ENCODE results near the gene KRTAP10-6.
"Not testable (repeated sequence)": the region's sequence is repeated elsewhere in the genome, so short reads cannot be mapped to it uniquely, and the experiment has no call there.

Gene KRTAP10-6

GRCh38 chr21:44601091-44601490 lies 8.8 kb upstream of the KRTAP10-6 start:
- not testable (repeated sequence) for H3K9ac ChIP-seq (ENCODE audit: low read length); H3K27ac ChIP-seq (ENCODE audit: low read depth, low read length); H3K27me3 ChIP-seq (ENCODE audit: insufficient read depth, low read length); H3K79me1 ChIP-seq (ENCODE audit: low read length); H3K9me3 ChIP-seq (ENCODE audit: insufficient read depth, low read depth, low read length); H2BK12ac ChIP-seq (ENCODE audit: low read length); H3K23ac ChIP-seq (ENCODE audit: low read length); H3K4me3 ChIP-seq (ENCODE audit: low read depth, low read length); H3K4me2 ChIP-seq (ENCODE audit: low read length); H4K8ac ChIP-seq (ENCODE audit: low read depth, low read length); H3K36me3 ChIP-seq (ENCODE audit: control insufficient read depth in 1 of 2, insufficient read depth in 2 of 2, low read length in 2 of 2); DNase-seq; H3K4ac ChIP-seq (ENCODE audit: low read depth, low read length); H3K14ac ChIP-seq (ENCODE audit: low read length); H2AFZ ChIP-seq (ENCODE audit: insufficient read depth, low read length, poor library complexity); H4K12ac ChIP-seq (ENCODE audit: low read depth, low read length); H4K91ac ChIP-seq (ENCODE audit: low read depth, low read length); H2BK5ac ChIP-seq (ENCODE audit: low read depth, low read length, poor library complexity); H3K18ac ChIP-seq (ENCODE audit: low read length); H2AK5ac ChIP-seq (ENCODE audit: low read length); H3K4me1 ChIP-seq (ENCODE audit: control insufficient read depth in 1 of 2, insufficient read depth in 2 of 2, low read length in 2 of 2); H3K79me2 ChIP-seq (ENCODE audit: control insufficient read depth, insufficient read depth, low read length, poor library complexity); H2BK120ac ChIP-seq (ENCODE audit: insufficient read depth, low read length, poor library complexity)
- WGBS (ENCODE audit: extremely low coverage, insufficient coverage, insufficient read length): no CpG with 5 or more reads among the region's 10 CpGs

GRCh38 chr21:44600118-44600978 lies 8.0 kb upstream of the KRTAP10-6 start, which contains the start of gene KRTAP10-7:
Gene KRTAP10-7 (plus strand): TSS chr21:44600597. CDS start chr21:44600622, 25 bp downstream.
- H3K36me3 ChIP-seq (ENCODE audit: control insufficient read depth in 1 of 2, insufficient read depth in 2 of 2, low read length in 2 of 2); H2BK12ac ChIP-seq (ENCODE audit: low read length); H3K79me2 ChIP-seq (ENCODE audit: control insufficient read depth, insufficient read depth, low read length, poor library complexity); H2AK5ac ChIP-seq (ENCODE audit: low read length); H3K4ac ChIP-seq (ENCODE audit: low read depth, low read length); DNase-seq; H4K8ac ChIP-seq (ENCODE audit: low read depth, low read length); H3K79me1 ChIP-seq (ENCODE audit: low read length); H3K9ac ChIP-seq (ENCODE audit: low read length); H3K23ac ChIP-seq (ENCODE audit: low read length); H3K4me3 ChIP-seq (ENCODE audit: low read depth, low read length); H2AFZ ChIP-seq (ENCODE audit: insufficient read depth, low read length, poor library complexity); H3K27me3 ChIP-seq (ENCODE audit: insufficient read depth, low read length); H3K4me1 ChIP-seq (ENCODE audit: control insufficient read depth in 1 of 2, insufficient read depth in 2 of 2, low read length in 2 of 2); H2BK5ac ChIP-seq (ENCODE audit: low read depth, low read length, poor library complexity); H3K4me2 ChIP-seq (ENCODE audit: low read length); H2BK120ac ChIP-seq (ENCODE audit: insufficient read depth, low read length, poor library complexity); H4K12ac ChIP-seq (ENCODE audit: low read depth, low read length); H3K14ac ChIP-seq (ENCODE audit: low read length); H4K91ac ChIP-seq (ENCODE audit: low read depth, low read length); H3K9me3 ChIP-seq (ENCODE audit: insufficient read depth, low read depth, low read length); H3K27ac ChIP-seq (ENCODE audit: low read depth, low read length); H3K18ac ChIP-seq (ENCODE audit: low read length): not testable (repeated sequence)
- WGBS (ENCODE audit: extremely low coverage, insufficient coverage, insufficient read length): no CpG with 5 or more reads among the region's 23 CpGs

DNA sequence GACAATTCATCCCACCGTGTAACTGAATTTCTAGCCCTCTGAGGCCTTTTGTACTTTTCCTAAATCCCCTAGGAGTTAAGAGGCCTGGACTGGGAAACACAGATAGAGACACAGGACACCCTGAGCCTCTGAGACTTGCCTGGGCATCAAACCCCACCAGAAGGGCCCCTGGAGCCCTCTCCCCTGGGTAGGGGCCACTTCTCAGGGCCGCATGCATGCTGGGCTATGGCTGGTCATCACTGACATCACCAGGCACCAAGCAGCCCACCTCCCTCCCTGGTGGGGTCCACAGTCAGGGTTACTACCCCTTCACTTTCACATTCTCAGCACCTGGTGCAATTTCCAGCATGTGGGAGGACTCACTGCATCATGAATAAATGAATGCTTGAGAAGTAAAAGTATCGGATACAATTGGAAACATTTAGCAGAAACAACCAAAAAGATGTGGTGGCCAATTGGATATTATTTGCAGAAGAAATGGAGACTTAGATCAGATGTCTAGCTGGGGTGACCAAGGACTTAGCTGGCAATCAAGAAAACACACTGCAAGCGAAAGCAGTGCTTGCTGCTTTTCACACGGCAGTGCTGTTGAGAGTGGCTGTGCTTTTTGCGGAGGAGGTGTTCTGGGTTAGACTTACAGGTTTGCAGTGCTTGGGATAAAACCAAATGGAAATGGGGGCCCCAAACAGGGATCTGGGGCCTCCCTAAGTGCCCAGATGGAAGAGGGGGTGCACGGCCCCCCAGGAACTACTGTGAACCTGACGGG lies 7.1 kb upstream of the KRTAP10-6 start:
- peaks cover 0 to 5% of the 10 kb centered on the region in 2 experiments for H3K4me1 ChIP-seq (ENCODE audit: control insufficient read depth in 1 of 2, insufficient read depth in 2 of 2, low read length in 2 of 2)
- no peak overlapping the region for H3K4me3 ChIP-seq (ENCODE audit: low read depth, low read length)
- no peak overlapping the region for H3K4me2 ChIP-seq (ENCODE audit: low read length)
- no peaks in the 10 kb centered on the region for H3K36me3 ChIP-seq (ENCODE audit: control insufficient read depth in 1 of 2, insufficient read depth in 2 of 2, low read length in 2 of 2)
- no peak overlapping the region for H3K27ac ChIP-seq (ENCODE audit: low read depth, low read length)
- no peaks in the 10 kb centered on the region for H3K79me1 ChIP-seq (ENCODE audit: low read length)
- H3K79me2 ChIP-seq (ENCODE audit: control insufficient read depth, insufficient read depth, low read length, poor library complexity): no peaks in the 10 kb centered on the region
- no peak overlapping the region for H4K12ac ChIP-seq (ENCODE audit: low read depth, low read length)
- H3K4ac ChIP-seq (ENCODE audit: low read depth, low read length): no peak overlapping the region
- no peak for DNase-seq
- no peak overlapping the region for H3K14ac ChIP-seq (ENCODE audit: low read length)
- H2BK120ac ChIP-seq (ENCODE audit: insufficient read depth, low read length, poor library complexity): no peak overlapping the region
- H3K9me3 ChIP-seq (ENCODE audit: insufficient read depth, low read depth, low read length): peaks cover 7% of the 10 kb centered on the region
- no peak overlapping the region for H2AFZ ChIP-seq (ENCODE audit: insufficient read depth, low read length, poor library complexity)
- no peaks in the 10 kb centered on the region for H3K27me3 ChIP-seq (ENCODE audit: insufficient read depth, low read length)
- H2AK5ac ChIP-seq (ENCODE audit: low read length): no peak overlapping the region
- H3K23ac ChIP-seq (ENCODE audit: low read length): no peak overlapping the region
- peak overlapping the region; percentile 3 for H4K91ac ChIP-seq (ENCODE audit: low read depth, low read length)
- no peak overlapping the region for H4K8ac ChIP-seq (ENCODE audit: low read depth, low read length)
- H2BK12ac ChIP-seq (ENCODE audit: low read length): no peak overlapping the region
- no peak overlapping the region for H3K9ac ChIP-seq (ENCODE audit: low read length)
- no peak overlapping the region for H2BK5ac ChIP-seq (ENCODE audit: low read depth, low read length, poor library complexity)
- WGBS (ENCODE audit: extremely low coverage, insufficient coverage, insufficient read length): no CpG with 5 or more reads among the region's 8 CpGs
- no peak overlapping the region for H3K18ac ChIP-seq (ENCODE audit: low read length)

- Histone ChIP-seq H4K91ac (ENCODE audit: low read depth, low read length) (peak overlapping the region; percentile 41), H3K36me3 (ENCODE audit: control insufficient read depth in 1 of 2, insufficient read depth in 2 of 2, low read length in 2 of 2) (no peaks in the 10 kb centered on the region), H3K9ac (ENCODE audit: low read length) (no peak overlapping the region), H3K4ac (ENCODE audit: low read depth, low read length) (no peak overlapping the region), H4K8ac (ENCODE audit: low read depth, low read length) (no peak overlapping the region), H4K12ac (ENCODE audit: low read depth, low read length) (no peak overlapping the region), H3K4me1 (ENCODE audit: control insufficient read depth in 1 of 2, insufficient read depth in 2 of 2, low read length in 2 of 2) (peaks cover 3 to 17% of the 10 kb centered on the region in 2 experiments), H3K4me2 (ENCODE audit: low read length) (no peak overlapping the region), H3K18ac (ENCODE audit: low read length) (no peak overlapping the region), H2BK12ac (ENCODE audit: low read length) (no peak overlapping the region), H3K9me3 (ENCODE audit: insufficient read depth, low read depth, low read length) (peaks cover 2% of the 10 kb centered on the region), H3K79me1 (ENCODE audit: low read length) (peaks cover 8% of the 10 kb centered on the region), H3K79me2 (ENCODE audit: control insufficient read depth, insufficient read depth, low read length, poor library complexity) (no peaks in the 10 kb centered on the region), H2AK5ac (ENCODE audit: low read length) (no peak overlapping the region), H3K4me3 (ENCODE audit: low read depth, low read length) (no peak overlapping the region), H2BK5ac (ENCODE audit: low read depth, low read length, poor library complexity) (no peak overlapping the region), H3K27ac (ENCODE audit: low read depth, low read length) (no peak overlapping the region), H3K14ac (ENCODE audit: low read length) (no peak overlapping the region), H2AFZ (ENCODE audit: insufficient read depth, low read length, poor library complexity) (no peak overlapping the region), H3K23ac (ENCODE audit: low read length) (no peak overlapping the region), H2BK120ac (ENCODE audit: insufficient read depth, low read length, poor library complexity) (no peak overlapping the region), H3K27me3 (ENCODE audit: insufficient read depth, low read length) (no peaks in the 10 kb centered on the region)
- DNase-seq: no peak
- no CpG with 5 or more reads among the region's 11 CpGs for WGBS (ENCODE audit: extremely low coverage, insufficient coverage, insufficient read length)
Observed at GRCh38 chr21:44598061-44598460, 5.8 kb upstream of the KRTAP10-6 start.
